HG03571 (cell line): ENCODE measurements around the gene DDX59.

Experiments
- ATAC-seq: cut with Tn5 transposase; IDR thresholded peaks from one replicate; pipeline ENCODE4 v1.9.1; 2021; ENCODE audit not compliant: unreplicated experiment

DDX59 gene

GRCh38 chr1:200669314-200670241 lies at the start of gene DDX59:
TSS of gene DDX59 (minus strand) at chr1:200669907. CDS start at chr1:200666740, 3,167 bp downstream.
- ATAC-seq = peak; percentile 79

- no peak for ATAC-seq
Measured at GRCh38 chr1:200714504-200715187, 44.9 kb upstream of the DDX59 start.

GRCh38 chr1:200710166-200710565 lies 40.5 kb upstream of the DDX59 start:
- no peak for ATAC-seq

GRCh38 chr1:200708769-200709168 lies 39.1 kb upstream of the DDX59 start:
- ATAC-seq = no peak

- no peak for ATAC-seq
Measured at GRCh38 chr1:200708161-200708560, 38.5 kb upstream of the DDX59 start.

- no peak for ATAC-seq
Measured at GRCh38 chr1:200707116-200707515, 37.4 kb upstream of the DDX59 start.

GRCh38 chr1:200706111-200706814 lies 36.6 kb upstream of the DDX59 start:
- no peak for ATAC-seq

GRCh38 chr1:200704986-200705500 lies 35.3 kb upstream of the DDX59 start:
- no peak for ATAC-seq

- no peak for ATAC-seq
Measured at GRCh38 chr1:200699871-200700270, 30.2 kb upstream of the DDX59 start.

- ATAC-seq = no peak
Measured at GRCh38 chr1:200694738-200695137, 25.0 kb upstream of the DDX59 start.

GRCh38 chr1:200693327-200693726 lies 23.6 kb upstream of the DDX59 start:
- no peak for ATAC-seq

GRCh38 chr1:200692316-200692715 lies 22.6 kb upstream of the DDX59 start:
- no peak for ATAC-seq

GRCh38 chr1:200686620-200687019 lies 16.9 kb upstream of the DDX59 start:
- ATAC-seq = no peak

GRCh38 chr1:200684015-200684414 lies 14.3 kb upstream of the DDX59 start:
- no peak for ATAC-seq

GRCh38 chr1:200683298-200683697 lies 13.6 kb upstream of the DDX59 start:
- no peak for ATAC-seq

- no peak for ATAC-seq
Measured at GRCh38 chr1:200681231-200681630, 11.5 kb upstream of the DDX59 start.

GRCh38 chr1:200676829-200677228 lies 7.1 kb upstream of the DDX59 start:
- no peak for ATAC-seq

GRCh38 chr1:200675588-200675852 lies 5.8 kb upstream of the DDX59 start:
- no peak for ATAC-seq

- no peak for ATAC-seq
Measured at GRCh38 chr1:200674838-200675587, 5.3 kb upstream of the DDX59 start.

- no peak for ATAC-seq
Measured at GRCh38 chr1:200673952-200674823, 4.5 kb upstream of the DDX59 start.
